NT2/D1 (cell line): ENCODE data around the gene PGBD1.

Experiments used
- YY1 ChIP-seq: IDR thresholded peaks from 2 replicates; pipeline ENCODE4 v1.6.1; 2011; ENCODE audit not compliant: insufficient read length, insufficient read depth
- ZNF274 ChIP-seq: IDR thresholded peaks from 2 replicates; pipeline ENCODE4 v1.6.1; 2011; ENCODE audit warnings: mild to moderate bottlenecking, low read depth, low read length

DNA sequence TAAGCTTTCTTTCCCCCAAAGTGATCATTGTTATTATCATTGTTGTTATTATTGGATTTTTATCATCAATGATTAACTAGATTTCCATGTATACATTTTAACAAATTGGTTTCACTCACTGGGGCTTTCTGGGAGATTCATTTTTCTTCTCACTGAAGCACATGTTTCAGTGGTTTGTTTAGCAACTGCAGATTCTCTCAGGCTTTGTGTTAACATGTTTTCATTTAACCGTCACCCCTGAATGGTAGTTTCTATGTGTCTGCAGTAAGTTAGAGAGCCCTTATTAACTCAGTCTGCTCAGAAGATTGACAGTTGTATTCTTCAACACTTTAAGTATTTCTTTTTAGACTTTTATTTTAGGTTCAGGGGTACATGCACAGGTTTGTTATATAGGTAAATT, 41.7 kb upstream of the PGBD1 start:
- no peak for TF ChIP-seq YY1
- no peak for TF ChIP-seq ZNF274
